Diencephalon (tissue), 1 donor: Measurements from ENCODE around the gene MMS19. TPM values are rescaled to one million over a fixed set of nuclear protein-coding genes. Genes with fewer than 3 reads are reported as not detected.

Experiments
- small RNA-seq: library from RNA; depleted of rRNA; stranded (forward); fragments of <200 nt; gene quantifications from one replicate; pipeline ENCODE3, GENCODE V24; 2014
- total RNA-seq: library from RNA; depleted of rRNA; stranded (reverse); fragments of >200 nt; gene quantifications from one replicate; pipeline ENCODE4 v1.2.3, GENCODE V29; 2014

The MMS19 gene
- 59.7 TPM for total RNA-seq

GRCh38 chr10:97498076-97498840, at the start of gene MMS19:
TSS of gene MMS19 (minus strand) at chr10:97498422. CDS start at chr10:97498384, 38 bp downstream.

GRCh38 chr10:97498841-97499560, 779 bp upstream of the MMS19 start, which contains the start of gene UBTD1:
TSS of gene UBTD1 (plus strand) at chr10:97498924. CDS start at chr10:97499204, 280 bp downstream.

GRCh38 chr10:97445722-97446639, 52.2 kb downstream of the MMS19 start, which contains the start of the genes EXOSC1 and ZDHHC16:
TSS of gene EXOSC1 (minus strand) at chr10:97446006. CDS start at chr10:97445985, 21 bp downstream.
TSS of gene ZDHHC16 (plus strand) at chr10:97446175. CDS start at chr10:97451676, 5,501 bp downstream.

GRCh38 chr10:97425964-97426775, 72.1 kb downstream of the MMS19 start, which contains the start of gene PGAM1:
TSS of gene PGAM1 (plus strand) at chr10:97426191. CDS start at chr10:97426308, 117 bp downstream.

Small RNA genes lying within 50 kb of the gene (small RNA-seq; reads per million reads assigned to genes)
- gene RF00019, result not detected

Other genes with a start within 250 kb of the MMS19 start
- 13.1 TPM for gene ARHGAP19, start 205.8 kb downstream of the MMS19 start, total RNA-seq
- 6.0 TPM for gene FRAT1, start 179.2 kb downstream of the MMS19 start, total RNA-seq
- 12.7 TPM for gene FRAT2, start 163.7 kb downstream of the MMS19 start, total RNA-seq
- 12.7 TPM for gene RRP12, start 97.1 kb downstream of the MMS19 start, total RNA-seq
- 226 TPM for gene PGAM1, start 72.2 kb downstream of the MMS19 start, total RNA-seq
- 43.4 TPM for gene EXOSC1, start 52.4 kb downstream of the MMS19 start, total RNA-seq
- 29.5 TPM for gene ZDHHC16, start 52.2 kb downstream of the MMS19 start, total RNA-seq
- gene UBTD1, start 502 bp upstream of the MMS19 start, total RNA-seq, result 6.0 TPM
- 0.46 TPM for gene ANKRD2, start 74.4 kb upstream of the MMS19 start, total RNA-seq
- gene HOGA1, start 86.0 kb upstream of the MMS19 start, total RNA-seq, result 2.5 TPM
- 0.23 TPM for gene C10orf62, start 91.3 kb upstream of the MMS19 start, total RNA-seq
- 45.2 TPM for gene MORN4, start 135.1 kb upstream of the MMS19 start, total RNA-seq
- 15.7 TPM for gene PI4K2A, start 142.2 kb upstream of the MMS19 start, total RNA-seq
- 4.2 TPM for gene AVPI1, start 188.8 kb upstream of the MMS19 start, total RNA-seq
- gene MARVELD1, start 215.3 kb upstream of the MMS19 start, total RNA-seq, result 4.4 TPM
- 38.3 TPM for gene ZFYVE27, start 238.7 kb upstream of the MMS19 start, total RNA-seq